Measurements from ENCODE around the gene FXYD1. TPM values are rescaled to one million over a fixed set of nuclear protein-coding genes. Genes with fewer than 3 reads are reported as not detected.
"Not testable (repeated sequence)": the region's sequence is repeated elsewhere in the genome, so short reads cannot be mapped to it uniquely, and the experiment has no call there.

FXYD1 gene
- total and polyA plus RNA-seq, 4 donors, result 5.7 to 37.6 (median 22.7) TPM

DNA sequence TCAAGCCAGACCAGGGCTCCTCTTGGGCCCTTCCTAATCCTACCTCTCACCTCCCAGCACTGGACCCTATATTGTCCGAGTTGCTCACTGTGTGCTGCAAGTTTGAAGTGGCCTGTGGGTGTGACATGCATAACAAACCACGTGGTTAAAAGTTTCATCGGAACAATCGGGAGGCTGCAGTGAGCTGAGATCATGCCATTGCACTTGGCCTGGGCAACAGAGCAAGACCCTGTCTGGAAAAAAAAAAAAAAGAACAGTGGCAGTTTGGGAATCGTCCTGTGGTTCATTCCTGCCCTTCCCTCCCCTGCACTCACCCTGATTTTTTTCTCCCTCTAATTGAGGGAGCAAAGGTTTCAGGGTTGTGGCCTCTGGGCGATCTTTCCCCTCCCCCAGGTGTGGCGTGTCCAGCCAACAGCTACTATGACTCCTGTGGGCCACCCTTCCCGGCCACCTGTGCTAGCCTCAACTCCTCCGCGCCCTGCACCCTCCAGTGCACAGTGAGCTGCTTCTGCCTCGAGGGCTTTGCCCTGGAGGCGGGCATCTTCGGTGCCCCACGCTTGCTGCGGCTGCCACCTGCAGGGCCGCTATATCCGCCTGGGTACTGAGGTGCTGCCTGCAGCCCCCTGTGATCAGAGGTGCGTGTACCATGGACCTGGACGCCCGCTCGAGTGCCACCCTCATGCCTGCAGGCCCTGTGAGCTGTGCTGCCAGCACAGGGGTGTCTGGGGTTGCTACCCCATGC lies 39.3 kb upstream of the FXYD1 start:
- WGBS, 2 donors, result 87 to 90% methylated on average over 21 of the region's 21 CpGs

GRCh38 chr19:35099897-35100275 lies 38.7 kb upstream of the FXYD1 start:
- ATAC-seq (ENCODE audit: insufficient read depth, low FRiP score), result no peak
- no peaks in the 10 kb centered on the region for H3K27me3 ChIP-seq (ENCODE audit: control insufficient read depth in 3 of 3, insufficient read depth in 3 of 3, low read length in 2 of 3)
- H3K9me3 ChIP-seq (ENCODE audit: control insufficient read depth in 4 of 4, insufficient read depth in 3 of 4, low read length in 3 of 4), result peaks cover 0 to 2% (median 0%) of the 10 kb centered on the region in 4 donors
- no peak for DNase-seq
- TF ChIP-seq, protein P1, sequence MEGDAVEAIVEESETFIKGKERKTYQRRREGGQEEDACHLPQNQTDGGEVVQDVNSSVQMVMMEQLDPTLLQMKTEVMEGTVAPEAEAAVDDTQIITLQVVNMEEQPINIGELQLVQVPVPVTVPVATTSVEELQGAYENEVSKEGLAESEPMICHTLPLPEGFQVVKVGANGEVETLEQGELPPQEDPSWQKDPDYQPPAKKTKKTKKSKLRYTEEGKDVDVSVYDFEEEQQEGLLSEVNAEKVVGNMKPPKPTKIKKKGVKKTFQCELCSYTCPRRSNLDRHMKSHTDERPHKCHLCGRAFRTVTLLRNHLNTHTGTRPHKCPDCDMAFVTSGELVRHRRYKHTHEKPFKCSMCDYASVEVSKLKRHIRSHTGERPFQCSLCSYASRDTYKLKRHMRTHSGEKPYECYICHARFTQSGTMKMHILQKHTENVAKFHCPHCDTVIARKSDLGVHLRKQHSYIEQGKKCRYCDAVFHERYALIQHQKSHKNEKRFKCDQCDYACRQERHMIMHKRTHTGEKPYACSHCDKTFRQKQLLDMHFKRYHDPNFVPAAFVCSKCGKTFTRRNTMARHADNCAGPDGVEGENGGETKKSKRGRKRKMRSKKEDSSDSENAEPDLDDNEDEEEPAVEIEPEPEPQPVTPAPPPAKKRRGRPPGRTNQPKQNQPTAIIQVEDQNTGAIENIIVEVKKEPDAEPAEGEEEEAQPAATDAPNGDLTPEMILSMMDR (IDR thresholded peaks at IDR 0.05; ENCODE audit: control extremely low read depth, extremely low read depth), result no peak
- H3K4me3 ChIP-seq, result no peak overlapping the region
- H3K9ac ChIP-seq (ENCODE audit: insufficient read depth in 1 of 2, low read length in 2 of 2), result no peak overlapping the region
- H3K36me3 ChIP-seq (ENCODE audit: control insufficient read depth in 4 of 4, insufficient read depth in 4 of 4, low read length in 4 of 4), result no peaks in the 10 kb centered on the region
- no peaks in the 10 kb centered on the region for H3K4me1 ChIP-seq (ENCODE audit: control insufficient read depth in 5 of 5, insufficient read depth in 5 of 5, low read length in 5 of 5)
- whole genome bisulfite sequencing, 2 donors, result 93 to 94% methylated on average over 13 of the region's 13 CpGs
- H3K27ac ChIP-seq (ENCODE audit: low read depth in 1 of 2, low read length in 1 of 2), result no peak overlapping the region

More for the DNA sequence above, 39.3 kb upstream of the FXYD1 start:
- Histone ChIP-seq H3K9ac (ENCODE audit: insufficient read depth in 1 of 2, low read length in 2 of 2) (no peak overlapping the region), H3K27me3 (ENCODE audit: control insufficient read depth in 3 of 3, insufficient read depth in 3 of 3, low read length in 2 of 3) (no peaks in the 10 kb centered on the region), H3K9me3 (ENCODE audit: control insufficient read depth in 4 of 4, insufficient read depth in 3 of 4, low read length in 3 of 4) (peaks cover 0 to 2% (median 0%) of the 10 kb centered on the region in 4 donors), H3K36me3 (ENCODE audit: control insufficient read depth in 4 of 4, insufficient read depth in 4 of 4, low read length in 4 of 4) (no peaks in the 10 kb centered on the region), H3K27ac (ENCODE audit: low read depth in 1 of 2, low read length in 1 of 2) (no peak overlapping the region), H3K4me1 (ENCODE audit: control insufficient read depth in 5 of 5, insufficient read depth in 5 of 5, low read length in 5 of 5) (no peaks in the 10 kb centered on the region), H3K4me3 (no peak overlapping the region)
- TF ChIP-seq, protein P1 (IDR thresholded peaks at IDR 0.05; ENCODE audit: control extremely low read depth, extremely low read depth), result no peak
- no peak for DNase-seq
- ATAC-seq (ENCODE audit: insufficient read depth, low FRiP score), result no peak

- no peaks in the 10 kb centered on the region for H3K4me1 ChIP-seq (ENCODE audit: control insufficient read depth in 5 of 5, insufficient read depth in 5 of 5, low read length in 5 of 5)
- peaks cover 0 to 2% (median 0%) of the 10 kb centered on the region in 4 donors for H3K9me3 ChIP-seq (ENCODE audit: control insufficient read depth in 4 of 4, insufficient read depth in 3 of 4, low read length in 3 of 4)
- H3K27me3 ChIP-seq (ENCODE audit: control insufficient read depth in 3 of 3, insufficient read depth in 3 of 3, low read length in 2 of 3), result no peaks in the 10 kb centered on the region
- TF ChIP-seq, protein P1 (IDR thresholded peaks at IDR 0.05; ENCODE audit: control extremely low read depth, extremely low read depth), result no peak
- no peak overlapping the region for H3K9ac ChIP-seq (ENCODE audit: insufficient read depth in 1 of 2, low read length in 2 of 2)
- H3K4me3 ChIP-seq, result no peak overlapping the region
- 83 to 92% methylated on average over 16 of the region's 16 CpGs for WGBS, 2 donors
- no peak overlapping the region for H3K27ac ChIP-seq (ENCODE audit: low read depth in 1 of 2, low read length in 1 of 2)
- ATAC-seq (ENCODE audit: insufficient read depth, low FRiP score), result no peak
- no peak for DNase-seq
- H3K36me3 ChIP-seq (ENCODE audit: control insufficient read depth in 4 of 4, insufficient read depth in 4 of 4, low read length in 4 of 4), result no peaks in the 10 kb centered on the region
Observed at GRCh38 chr19:35100588-35101533, 37.8 kb upstream of the FXYD1 start.

GRCh38 chr19:35101949-35102348 lies 36.7 kb upstream of the FXYD1 start:
- WGBS, 2 donors, result 95 to 100% methylated on average over 10 of the region's 10 CpGs
- H3K9ac ChIP-seq (ENCODE audit: insufficient read depth in 1 of 2, low read length in 2 of 2); H3K36me3 ChIP-seq (ENCODE audit: control insufficient read depth in 4 of 4, insufficient read depth in 4 of 4, low read length in 4 of 4); H3K4me3 ChIP-seq; H3K4me1 ChIP-seq (ENCODE audit: control insufficient read depth in 5 of 5, insufficient read depth in 5 of 5, low read length in 5 of 5); H3K27ac ChIP-seq (ENCODE audit: low read depth in 1 of 2, low read length in 1 of 2); H3K9me3 ChIP-seq (ENCODE audit: control insufficient read depth in 4 of 4, insufficient read depth in 3 of 4, low read length in 3 of 4); ATAC-seq (ENCODE audit: insufficient read depth, low FRiP score); H3K27me3 ChIP-seq (ENCODE audit: control insufficient read depth in 3 of 3, insufficient read depth in 3 of 3, low read length in 2 of 3); DNase-seq: not testable (repeated sequence)

GRCh38 chr19:35103614-35104013 lies 35.0 kb upstream of the FXYD1 start:
- DNase-seq; H3K4me1 ChIP-seq (ENCODE audit: control insufficient read depth in 5 of 5, insufficient read depth in 5 of 5, low read length in 5 of 5); ATAC-seq (ENCODE audit: insufficient read depth, low FRiP score); H3K9me3 ChIP-seq (ENCODE audit: control insufficient read depth in 4 of 4, insufficient read depth in 3 of 4, low read length in 3 of 4); H3K27ac ChIP-seq (ENCODE audit: low read depth in 1 of 2, low read length in 1 of 2); H3K9ac ChIP-seq (ENCODE audit: insufficient read depth in 1 of 2, low read length in 2 of 2); H3K36me3 ChIP-seq (ENCODE audit: control insufficient read depth in 4 of 4, insufficient read depth in 4 of 4, low read length in 4 of 4); H3K27me3 ChIP-seq (ENCODE audit: control insufficient read depth in 3 of 3, insufficient read depth in 3 of 3, low read length in 2 of 3); H3K4me3 ChIP-seq: not testable (repeated sequence)
- 77 to 79% methylated on average over 10 of the region's 10 CpGs for WGBS, 2 donors

Data from lung (tissue), 12 donors.